ENCODE data around the gene CTSD. TPM values are rescaled to one million over a fixed set of nuclear protein-coding genes. Genes with fewer than 3 reads are reported as not detected.

Gene CTSD
- total RNA-seq, 2 donors from 2014 or later, result 427 to 1,049 TPM

GRCh38 chr11:1785749-1786413, 22.2 kb upstream of the CTSD start:
- Histone ChIP-seq H3K27ac (no peak overlapping the region), H3K4me1 (ENCODE audit: control insufficient read depth in 1 of 2, low read depth in 2 of 2) (no peaks in the 10 kb centered on the region), H3K4me3 (no peak overlapping the region), H3K36me3 (no peaks in the 10 kb centered on the region), H3K27me3 (replicated peaks; ENCODE audit: insufficient read depth) (no peaks in the 10 kb centered on the region), H3K9me3 (no peaks in the 10 kb centered on the region)
- no peak for DNase-seq (ENCODE audit: low spot score)
- ATAC-seq (ENCODE audit: insufficient number of reproducible peaks, low FRiP score, low read depth), result no peak
- TF ChIP-seq, protein P1, sequence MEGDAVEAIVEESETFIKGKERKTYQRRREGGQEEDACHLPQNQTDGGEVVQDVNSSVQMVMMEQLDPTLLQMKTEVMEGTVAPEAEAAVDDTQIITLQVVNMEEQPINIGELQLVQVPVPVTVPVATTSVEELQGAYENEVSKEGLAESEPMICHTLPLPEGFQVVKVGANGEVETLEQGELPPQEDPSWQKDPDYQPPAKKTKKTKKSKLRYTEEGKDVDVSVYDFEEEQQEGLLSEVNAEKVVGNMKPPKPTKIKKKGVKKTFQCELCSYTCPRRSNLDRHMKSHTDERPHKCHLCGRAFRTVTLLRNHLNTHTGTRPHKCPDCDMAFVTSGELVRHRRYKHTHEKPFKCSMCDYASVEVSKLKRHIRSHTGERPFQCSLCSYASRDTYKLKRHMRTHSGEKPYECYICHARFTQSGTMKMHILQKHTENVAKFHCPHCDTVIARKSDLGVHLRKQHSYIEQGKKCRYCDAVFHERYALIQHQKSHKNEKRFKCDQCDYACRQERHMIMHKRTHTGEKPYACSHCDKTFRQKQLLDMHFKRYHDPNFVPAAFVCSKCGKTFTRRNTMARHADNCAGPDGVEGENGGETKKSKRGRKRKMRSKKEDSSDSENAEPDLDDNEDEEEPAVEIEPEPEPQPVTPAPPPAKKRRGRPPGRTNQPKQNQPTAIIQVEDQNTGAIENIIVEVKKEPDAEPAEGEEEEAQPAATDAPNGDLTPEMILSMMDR (IDR thresholded peaks at IDR 0.05), result no peak

DNA sequence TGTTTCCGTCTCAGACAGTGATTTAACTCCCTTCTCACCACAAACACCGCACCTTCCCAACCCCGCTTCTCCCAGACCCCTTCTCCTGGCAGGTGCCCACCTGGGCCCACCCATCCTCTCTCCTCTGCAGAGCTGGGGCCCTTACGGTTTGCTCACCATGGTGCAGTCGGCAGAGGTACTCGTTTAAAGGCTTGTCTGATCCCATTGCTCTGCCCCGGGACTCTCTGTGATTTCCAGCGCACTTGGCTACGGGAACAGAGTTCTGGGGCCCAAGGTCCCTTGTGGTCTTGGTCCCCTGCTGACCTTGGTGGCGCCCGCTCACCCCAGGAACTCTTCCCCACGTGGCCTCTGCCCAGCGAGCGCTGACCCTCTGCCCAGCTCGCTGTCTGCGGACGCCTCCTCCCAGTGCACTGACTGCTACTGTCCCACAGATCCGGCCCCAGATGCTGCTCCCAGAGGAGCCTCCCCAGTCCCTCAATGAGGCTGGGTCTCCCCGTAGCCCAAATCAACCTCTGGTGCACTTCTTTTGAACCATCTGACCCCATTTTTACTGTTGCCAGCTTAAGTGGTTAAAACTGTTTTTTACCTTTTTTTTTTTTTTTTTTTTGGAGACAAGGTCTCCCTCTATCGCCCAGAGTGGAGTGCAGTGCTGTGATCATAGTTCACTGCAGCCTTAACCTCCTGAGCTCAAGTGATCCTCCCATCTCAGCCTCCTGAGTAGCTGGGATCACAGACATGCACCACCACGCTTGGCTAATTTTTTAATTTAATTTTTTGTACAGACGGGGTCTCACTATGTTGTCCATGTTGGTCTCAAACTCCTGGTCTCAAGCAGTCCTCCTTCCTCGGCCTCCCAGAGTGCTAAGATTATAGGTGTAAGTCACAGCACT, 21.3 kb upstream of the CTSD start:
- Histone ChIP-seq H3K4me3 (no peak overlapping the region), H3K4me1 (ENCODE audit: control insufficient read depth in 1 of 2, low read depth in 2 of 2) (no peaks in the 10 kb centered on the region), H3K27ac (no peak overlapping the region), H3K36me3 (no peaks in the 10 kb centered on the region), H3K9me3 (no peaks in the 10 kb centered on the region), H3K27me3 (replicated peaks; ENCODE audit: insufficient read depth) (no peaks in the 10 kb centered on the region)
- no peak for ATAC-seq (ENCODE audit: insufficient number of reproducible peaks, low FRiP score, low read depth)
- DNase-seq (ENCODE audit: low spot score), result no peak
- TF ChIP-seq, protein P1 (IDR thresholded peaks at IDR 0.05), result no peak

DNA sequence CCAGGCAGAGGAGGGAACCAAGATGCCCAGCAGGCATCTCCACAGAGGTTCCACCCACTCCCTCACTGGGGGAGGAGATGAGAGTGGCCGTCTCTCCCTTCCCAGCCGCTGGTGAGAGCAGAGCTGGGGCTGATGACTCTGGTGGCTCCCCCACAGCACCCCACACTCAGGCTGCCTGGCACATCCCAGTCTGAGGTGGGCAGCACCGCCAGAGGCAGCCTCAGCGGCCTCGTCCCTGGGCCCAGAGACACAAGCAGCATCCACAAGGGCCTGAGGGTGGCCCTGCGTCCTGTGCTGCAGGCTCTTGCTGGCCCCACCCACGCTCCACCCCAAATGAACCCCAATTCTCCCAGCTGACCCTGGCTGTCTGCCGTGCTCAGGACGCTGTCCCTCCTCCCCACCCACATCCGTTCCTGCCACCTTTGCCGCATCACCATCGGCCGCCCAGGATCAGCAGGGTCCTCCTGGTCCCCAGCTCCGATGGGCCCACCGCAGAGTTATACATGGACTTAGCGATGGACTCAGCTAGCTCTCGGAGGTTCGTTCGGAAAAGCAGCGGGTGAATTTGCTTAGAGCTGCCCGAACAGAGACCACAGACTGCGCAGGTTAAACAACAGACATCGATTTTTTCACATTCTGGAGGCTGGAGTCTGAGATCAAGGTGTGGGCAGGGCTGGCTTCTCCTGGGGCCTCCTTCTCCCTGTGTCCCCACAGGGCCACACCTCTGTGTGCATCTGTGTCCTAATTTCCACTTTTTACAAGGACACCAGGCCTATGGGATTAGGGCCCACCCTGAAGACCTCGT, 20.2 kb upstream of the CTSD start:
- no peaks in the 10 kb centered on the region for H3K4me1 ChIP-seq (ENCODE audit: control insufficient read depth in 1 of 2, low read depth in 2 of 2)
- no peak overlapping the region for H3K27ac ChIP-seq
- DNase-seq (ENCODE audit: low spot score), result no peak
- H3K4me3 ChIP-seq, result no peak overlapping the region
- TF ChIP-seq, protein P1 (IDR thresholded peaks at IDR 0.05), result no peak
- H3K36me3 ChIP-seq, result no peaks in the 10 kb centered on the region
- H3K9me3 ChIP-seq, result no peaks in the 10 kb centered on the region
- H3K27me3 ChIP-seq (replicated peaks; ENCODE audit: insufficient read depth), result no peaks in the 10 kb centered on the region
- no peak for ATAC-seq (ENCODE audit: insufficient number of reproducible peaks, low FRiP score, low read depth)

- DNase-seq (ENCODE audit: low spot score) (no peak), ATAC-seq (ENCODE audit: insufficient number of reproducible peaks, low FRiP score, low read depth) (no peak)
- Histone ChIP-seq H3K4me1 (ENCODE audit: control insufficient read depth in 1 of 2, low read depth in 2 of 2) (no peaks in the 10 kb centered on the region), H3K27me3 (replicated peaks; ENCODE audit: insufficient read depth) (no peaks in the 10 kb centered on the region), H3K36me3 (no peaks in the 10 kb centered on the region), H3K4me3 (no peak overlapping the region), H3K9me3 (no peaks in the 10 kb centered on the region), H3K27ac (no peak overlapping the region)
- TF ChIP-seq, protein P1 (IDR thresholded peaks at IDR 0.05), result no peak
Observed at GRCh38 chr11:1782831-1783724, 19.4 kb upstream of the CTSD start.
